HepG2 (cell line): ENCODE results near the gene HELZ.

Experiments used
- ARID2 ChIP-seq: sonication (generic); formaldehyde crosslinking; IDR thresholded peaks from 2 replicates; pipeline ENCODE4 v1.8.1; 2022; ENCODE audit warnings: mild to moderate bottlenecking, missing genetic modification reagents, borderline replicate concordance
- BHLHE40 ChIP-seq: IDR thresholded peaks from 2 replicates; pipeline ENCODE4 v1.6.1; 2011; ENCODE audit warnings: low read length, improper control_type of control experiment
- EP300 ChIP-seq, 3 experiments: sonication (generic) in 1 of 3; formaldehyde crosslinking in 1 of 3; IDR thresholded peaks; 2 replicates each; pipeline versions ENCODE4 v1.5.1 to v1.6.1; 2011 to 2020; ENCODE audit warnings: low read depth in 2 of 3, low read length in 2 of 3, borderline replicate concordance in 1 of 3, improper control_type of control experiment in 1 of 3, mild to moderate bottlenecking in 1 of 3, missing genetic modification reagents in 1 of 3, moderate library complexity in 1 of 3
- EZH2 ChIP-seq: conservative IDR thresholded peaks from 2 replicates; pipeline ENCODE4 v1.6.1; 2012; ENCODE audit warnings: mild to moderate bottlenecking, low read depth, low read length, moderate library complexity
- MBD4 ChIP-seq: IDR thresholded peaks from 2 replicates; pipeline ENCODE4 v1.6.1; 2012; ENCODE audit warnings: low read length, inconsistent platforms, borderline replicate concordance
- MED8 ChIP-seq: sonication (generic); formaldehyde crosslinking; IDR thresholded peaks from 2 replicates; pipeline ENCODE4 v1.8.1; 2023; ENCODE audit warnings: mild to moderate bottlenecking, missing genetic modification reagents; ENCODE audit not compliant: insufficient replicate concordance
- NFE2 ChIP-seq: sonication (generic); formaldehyde crosslinking; IDR thresholded peaks from 2 replicates; pipeline ENCODE4 v1.4.0; 2020; ENCODE audit warnings: missing genetic modification reagents
- NFKB2 ChIP-seq: sonication (generic); formaldehyde crosslinking; IDR thresholded peaks from 2 replicates; pipeline ENCODE4 v1.4.0; 2020; ENCODE audit warnings: missing genetic modification reagents, borderline replicate concordance
- NFRKB ChIP-seq: fragments of 450-650 bp; IDR thresholded peaks from 2 replicates; pipeline ENCODE4 v1.6.1; 2017
- POLR2A ChIP-seq, 2 experiments: IDR thresholded peaks; 2 replicates each; pipeline ENCODE4 v1.6.1; 2011; ENCODE audit warnings: low read depth in 2 of 2, low read length in 2 of 2, mild to moderate bottlenecking in 1 of 2, moderate library complexity in 1 of 2; ENCODE audit not compliant: insufficient read depth in 1 of 2
- SMC3 ChIP-seq: IDR thresholded peaks from 2 replicates; pipeline ENCODE4 v1.6.1; 2011; ENCODE audit warnings: low read length, improper control_type of control experiment
- ZNF101 ChIP-seq: sonication (generic); formaldehyde crosslinking; IDR thresholded peaks from 2 replicates; pipeline ENCODE4 v1.4.0; 2020; ENCODE audit warnings: mild to moderate bottlenecking, low read depth, missing genetic modification reagents, borderline replicate concordance
- TF ChIP-seq, protein P1 (sequence below): sonication (generic); formaldehyde crosslinking; IDR thresholded peaks from 2 replicates; pipeline ENCODE4 v1.5.0; 2020; ENCODE audit warnings: mild to moderate bottlenecking, missing genetic modification reagents, moderate library complexity
- TF ChIP-seq, protein P2 (sequence below): IDR thresholded peaks from 2 replicates; pipeline ENCODE4 v1.6.1; 2012; ENCODE audit warnings: inconsistent platforms

DNA sequence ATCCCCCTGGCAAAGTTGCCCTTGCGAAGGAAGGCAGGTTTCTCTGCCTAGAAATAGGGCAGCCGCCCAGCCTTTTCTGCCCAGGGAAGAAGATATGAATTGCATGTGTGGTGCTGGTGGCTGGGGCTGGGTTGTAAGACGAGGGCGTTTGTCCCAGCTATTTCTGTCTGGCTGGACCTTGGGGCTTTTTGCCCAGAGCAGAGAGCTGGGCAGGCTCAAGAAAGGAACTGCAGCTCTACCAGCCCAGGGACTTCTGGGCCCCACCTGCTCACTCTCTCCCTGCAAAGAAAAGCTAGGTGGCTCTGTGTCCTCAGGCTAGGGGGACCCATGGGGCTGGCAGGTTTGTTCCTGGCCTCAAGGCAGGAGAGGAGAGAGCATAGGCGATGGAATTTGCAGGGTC, 200.1 kb downstream of the HELZ start:
- TF ChIP-seq SMC3 (no peak), NFE2 (CRISPR knock-in tag) (no peak), MBD4 (no peak), POLR2A (IDR thresholded peaks at IDR 0.05; ENCODE audit: insufficient read depth in 1 of 2, low read depth in 2 of 2, low read length in 2 of 2) (no peak), ARID2 (no peak), NFKB2 (CRISPR knock-in tag) (no peak), EZH2 (no peak), NFRKB (no peak), MED8 (CRISPR knock-in tag) (no peak), BHLHE40 (no peak), ZNF101 (CRISPR knock-in tag) (no peak), EP300 (IDR thresholded peaks at IDR 0.05; ENCODE audit: low read depth in 2 of 2, low read length in 2 of 2) (no peak), EP300 (CRISPR knock-in tag; IDR thresholded peaks at IDR 0.05; ENCODE audit: borderline replicate concordance) (no peak)
- TF ChIP-seq, protein P1, sequence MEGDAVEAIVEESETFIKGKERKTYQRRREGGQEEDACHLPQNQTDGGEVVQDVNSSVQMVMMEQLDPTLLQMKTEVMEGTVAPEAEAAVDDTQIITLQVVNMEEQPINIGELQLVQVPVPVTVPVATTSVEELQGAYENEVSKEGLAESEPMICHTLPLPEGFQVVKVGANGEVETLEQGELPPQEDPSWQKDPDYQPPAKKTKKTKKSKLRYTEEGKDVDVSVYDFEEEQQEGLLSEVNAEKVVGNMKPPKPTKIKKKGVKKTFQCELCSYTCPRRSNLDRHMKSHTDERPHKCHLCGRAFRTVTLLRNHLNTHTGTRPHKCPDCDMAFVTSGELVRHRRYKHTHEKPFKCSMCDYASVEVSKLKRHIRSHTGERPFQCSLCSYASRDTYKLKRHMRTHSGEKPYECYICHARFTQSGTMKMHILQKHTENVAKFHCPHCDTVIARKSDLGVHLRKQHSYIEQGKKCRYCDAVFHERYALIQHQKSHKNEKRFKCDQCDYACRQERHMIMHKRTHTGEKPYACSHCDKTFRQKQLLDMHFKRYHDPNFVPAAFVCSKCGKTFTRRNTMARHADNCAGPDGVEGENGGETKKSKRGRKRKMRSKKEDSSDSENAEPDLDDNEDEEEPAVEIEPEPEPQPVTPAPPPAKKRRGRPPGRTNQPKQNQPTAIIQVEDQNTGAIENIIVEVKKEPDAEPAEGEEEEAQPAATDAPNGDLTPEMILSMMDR (CRISPR knock-in tag), result peak; percentile 28; the same call in 1 of the 2 replicates
- TF ChIP-seq, protein P2, sequence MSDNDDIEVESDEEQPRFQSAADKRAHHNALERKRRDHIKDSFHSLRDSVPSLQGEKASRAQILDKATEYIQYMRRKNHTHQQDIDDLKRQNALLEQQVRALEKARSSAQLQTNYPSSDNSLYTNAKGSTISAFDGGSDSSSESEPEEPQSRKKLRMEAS, result no peak
